ENCODE results near the gene CCT6A.
"Not testable (repeated sequence)": the region's sequence is repeated elsewhere in the genome, so short reads cannot be mapped to it uniquely, and the experiment has no call there.

Gene CCT6A

GRCh38 chr7:56051339-56052191 lies at the start of gene CCT6A, which contains the start of gene PSPH:
Gene CCT6A (plus strand): TSS chr7:56051765. CDS start chr7:56051849, 84 bp downstream.
Gene PSPH (minus strand): TSS chr7:56051444. CDS start chr7:56021212, 30,232 bp downstream.
- peak; percentile 98 for DNase-seq (ENCODE audit: low read depth)

GRCh38 chr7:56003749-56004148 lies 47.8 kb upstream of the CCT6A start:
- DNase-seq (ENCODE audit: low read depth), result no peak

GRCh38 chr7:56007167-56007652 lies 44.4 kb upstream of the CCT6A start:
- peak; percentile 57 for DNase-seq (ENCODE audit: low read depth)

- DNase-seq (ENCODE audit: low read depth), result no peak
Measured at GRCh38 chr7:56007891-56008290, 43.7 kb upstream of the CCT6A start.

- no peak for DNase-seq (ENCODE audit: low read depth)
Measured at GRCh38 chr7:56009695-56010094, 41.9 kb upstream of the CCT6A start.

GRCh38 chr7:56017015-56017414 lies 34.5 kb upstream of the CCT6A start:
- DNase-seq (ENCODE audit: low read depth), result not testable (repeated sequence)

- DNase-seq (ENCODE audit: low read depth), result no peak
Measured at GRCh38 chr7:56019501-56019900, 32.1 kb upstream of the CCT6A start.

- DNase-seq (ENCODE audit: low read depth), result no peak
Measured at GRCh38 chr7:56023500-56023899, 28.1 kb upstream of the CCT6A start.

- DNase-seq (ENCODE audit: low read depth), result peak; percentile 27
Measured at GRCh38 chr7:56026538-56026937, 25.0 kb upstream of the CCT6A start.

GRCh38 chr7:56028942-56029630 lies 22.5 kb upstream of the CCT6A start:
- no peak for DNase-seq (ENCODE audit: low read depth)

GRCh38 chr7:56030340-56030739 lies 21.2 kb upstream of the CCT6A start:
- DNase-seq (ENCODE audit: low read depth), result no peak

- not testable (repeated sequence) for DNase-seq (ENCODE audit: low read depth)
Measured at GRCh38 chr7:56031556-56031955, 20.0 kb upstream of the CCT6A start.

GRCh38 chr7:56032578-56032977 lies 19.0 kb upstream of the CCT6A start:
- not testable (repeated sequence) for DNase-seq (ENCODE audit: low read depth)

GRCh38 chr7:56033671-56034432 lies 17.7 kb upstream of the CCT6A start:
- peak; percentile 80 for DNase-seq (ENCODE audit: low read depth)

- no peak for DNase-seq (ENCODE audit: low read depth)
Measured at GRCh38 chr7:56040730-56041129, 10.8 kb upstream of the CCT6A start.

- not testable (repeated sequence) for DNase-seq (ENCODE audit: low read depth)
Measured at GRCh38 chr7:56045758-56046157, 5.8 kb upstream of the CCT6A start.

- peak; percentile 99 for DNase-seq (ENCODE audit: low read depth)
Measured at GRCh38 chr7:56046721-56047445, 4.7 kb upstream of the CCT6A start.

GRCh38 chr7:56047446-56048116 lies 4.0 kb upstream of the CCT6A start:
- peak; percentile 63 for DNase-seq (ENCODE audit: low read depth)

GRCh38 chr7:56048245-56048644 lies 3.3 kb upstream of the CCT6A start:
- no peak for DNase-seq (ENCODE audit: low read depth)

- not testable (repeated sequence) for DNase-seq (ENCODE audit: low read depth)
Measured at GRCh38 chr7:56048763-56049162, 2.8 kb upstream of the CCT6A start.

GRCh38 chr7:56051053-56051338 lies 569 bp upstream of the CCT6A start:
- no peak for DNase-seq (ENCODE audit: low read depth)
